GM18520 (cell line): ENCODE results near the gene GABBR2.

Experiments used
- ATAC-seq: cut with Tn5 transposase; IDR thresholded peaks from one replicate; pipeline ENCODE4 v1.9.1; 2021; ENCODE audit not compliant: unreplicated experiment

The GABBR2 gene

GRCh38 chr9:98359569-98359968 lies 349.2 kb downstream of the GABBR2 start:
- ATAC-seq = no peak

DNA sequence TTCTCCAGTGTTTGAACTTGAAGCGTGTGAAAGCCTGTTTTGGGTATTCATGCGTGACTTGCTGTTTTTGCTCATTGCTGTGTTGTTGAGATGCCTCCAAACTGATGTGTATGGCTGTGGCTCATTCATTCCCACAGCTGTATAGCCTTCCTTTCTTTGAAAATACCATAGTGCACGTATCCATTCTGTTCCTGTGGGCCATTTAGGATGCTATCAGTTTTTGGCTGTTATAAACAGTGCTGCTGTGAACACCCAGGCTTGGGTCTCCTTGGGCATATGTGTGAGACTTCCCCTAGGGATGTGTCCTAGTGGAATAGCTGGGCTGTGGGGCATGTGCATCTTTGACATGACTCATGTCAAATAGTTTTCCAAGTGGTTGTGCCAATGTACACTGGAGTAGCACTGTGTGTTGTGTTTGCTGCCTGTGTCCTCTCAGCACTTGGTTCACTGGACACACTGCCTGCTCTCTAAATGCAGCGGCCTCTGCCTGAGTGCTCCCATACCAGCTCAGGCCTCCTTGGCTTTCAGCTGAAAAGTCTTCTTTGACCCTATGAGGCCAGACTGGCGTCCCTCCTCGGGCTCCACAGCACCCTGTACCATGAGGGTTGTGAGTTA lies 350.7 kb downstream of the GABBR2 start:
- no peak for ATAC-seq

GRCh38 chr9:98356953-98357690 lies 351.6 kb downstream of the GABBR2 start:
- no peak for ATAC-seq

GRCh38 chr9:98356326-98356725 lies 352.4 kb downstream of the GABBR2 start:
- ATAC-seq = no peak

- ATAC-seq = no peak
Measured at GRCh38 chr9:98351370-98351769, 357.4 kb downstream of the GABBR2 start.

DNA sequence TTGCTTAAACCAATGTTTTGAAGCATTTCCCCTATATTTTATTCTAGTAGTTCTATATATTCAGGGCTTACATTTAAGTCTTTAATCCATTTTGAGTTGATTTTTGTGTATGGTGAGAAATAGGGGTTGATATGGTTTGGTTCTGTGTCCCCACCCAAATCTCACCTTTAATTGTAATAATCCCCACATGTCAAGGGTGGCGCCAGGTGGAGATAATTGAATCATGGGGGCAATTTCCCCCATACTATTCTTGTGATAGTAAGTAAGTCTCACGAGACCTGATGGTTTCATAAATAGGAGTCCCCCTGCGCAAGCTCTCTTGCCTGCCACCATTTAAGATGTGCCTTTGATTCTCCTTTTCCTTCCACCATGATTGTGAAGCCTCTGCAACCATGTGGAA lies 361.1 kb downstream of the GABBR2 start:
- ATAC-seq = no peak

GRCh38 chr9:98345011-98345410 lies 363.7 kb downstream of the GABBR2 start:
- no peak for ATAC-seq

DNA sequence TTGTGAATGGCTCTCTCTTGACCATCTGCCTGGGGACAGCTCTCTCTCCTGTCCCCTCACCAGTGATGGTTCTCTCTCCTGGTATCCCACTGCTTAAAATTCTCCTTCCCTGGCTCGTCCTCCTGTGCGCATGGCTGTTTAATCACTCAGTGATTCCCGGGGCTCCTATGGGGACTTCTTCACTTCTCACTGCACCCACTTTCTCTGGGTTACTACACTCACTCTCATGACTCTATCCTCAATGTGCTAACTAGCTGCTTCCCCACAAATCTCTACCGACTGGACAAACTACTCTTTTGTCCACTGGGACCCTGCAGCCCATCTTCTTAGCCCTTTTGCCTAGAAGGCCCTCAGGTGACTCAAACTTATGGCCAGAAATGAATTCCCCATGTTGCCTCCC lies 364.2 kb downstream of the GABBR2 start:
- ATAC-seq = no peak

DNA sequence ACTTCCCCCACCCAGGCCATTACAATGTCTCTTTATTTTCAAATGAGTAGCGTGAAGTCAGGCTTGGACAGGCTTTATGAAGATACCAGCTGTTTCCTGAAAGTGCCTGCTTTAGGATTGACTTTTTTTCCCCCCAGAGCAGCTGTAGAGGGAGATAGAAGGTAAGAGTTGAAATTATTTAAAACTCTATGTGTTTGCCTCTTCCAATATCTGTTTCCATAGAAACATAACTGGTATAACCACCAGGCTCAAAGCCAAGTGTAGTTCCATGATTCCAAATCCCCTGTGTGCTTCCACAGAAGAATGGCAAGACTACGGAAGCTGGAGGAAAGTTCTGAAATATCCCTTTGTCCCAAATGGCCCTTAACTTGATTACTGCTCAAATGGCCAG lies 365.9 kb downstream of the GABBR2 start:
- ATAC-seq = no peak

DNA sequence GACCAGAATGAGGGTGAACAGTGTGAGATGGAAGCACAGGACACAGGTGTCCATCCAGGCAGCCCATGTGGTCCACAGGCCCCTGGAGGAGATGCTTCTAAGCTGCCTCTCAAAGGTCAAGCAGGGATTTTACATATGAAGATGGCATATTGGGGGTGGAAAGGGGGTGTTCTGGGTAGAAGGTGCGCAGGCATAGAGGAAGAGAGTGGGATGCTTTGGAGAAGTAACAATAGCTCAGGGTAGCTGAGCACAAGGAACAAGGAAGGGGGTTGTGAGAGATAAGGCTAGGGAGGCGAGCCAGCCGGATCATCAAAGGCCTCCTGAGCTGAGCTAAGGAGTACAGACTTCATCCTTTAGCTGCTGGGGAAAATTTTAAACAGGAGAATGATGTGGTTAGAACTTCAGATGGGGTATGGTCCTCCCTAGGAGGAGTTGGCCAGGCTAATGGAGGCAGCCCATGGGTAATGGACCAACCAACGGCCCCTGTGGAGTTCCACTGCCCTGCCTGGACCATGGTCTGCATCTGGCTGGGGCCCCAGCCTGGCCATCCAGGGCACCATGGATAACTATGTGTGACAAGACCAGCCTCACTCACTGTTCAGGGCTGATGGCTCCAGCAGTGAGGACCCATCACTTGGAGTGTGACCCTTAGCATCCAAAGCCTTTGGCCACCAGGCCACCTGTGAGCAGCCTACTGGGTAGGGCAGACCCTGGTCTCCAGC lies 366.5 kb downstream of the GABBR2 start:
- no peak for ATAC-seq

DNA sequence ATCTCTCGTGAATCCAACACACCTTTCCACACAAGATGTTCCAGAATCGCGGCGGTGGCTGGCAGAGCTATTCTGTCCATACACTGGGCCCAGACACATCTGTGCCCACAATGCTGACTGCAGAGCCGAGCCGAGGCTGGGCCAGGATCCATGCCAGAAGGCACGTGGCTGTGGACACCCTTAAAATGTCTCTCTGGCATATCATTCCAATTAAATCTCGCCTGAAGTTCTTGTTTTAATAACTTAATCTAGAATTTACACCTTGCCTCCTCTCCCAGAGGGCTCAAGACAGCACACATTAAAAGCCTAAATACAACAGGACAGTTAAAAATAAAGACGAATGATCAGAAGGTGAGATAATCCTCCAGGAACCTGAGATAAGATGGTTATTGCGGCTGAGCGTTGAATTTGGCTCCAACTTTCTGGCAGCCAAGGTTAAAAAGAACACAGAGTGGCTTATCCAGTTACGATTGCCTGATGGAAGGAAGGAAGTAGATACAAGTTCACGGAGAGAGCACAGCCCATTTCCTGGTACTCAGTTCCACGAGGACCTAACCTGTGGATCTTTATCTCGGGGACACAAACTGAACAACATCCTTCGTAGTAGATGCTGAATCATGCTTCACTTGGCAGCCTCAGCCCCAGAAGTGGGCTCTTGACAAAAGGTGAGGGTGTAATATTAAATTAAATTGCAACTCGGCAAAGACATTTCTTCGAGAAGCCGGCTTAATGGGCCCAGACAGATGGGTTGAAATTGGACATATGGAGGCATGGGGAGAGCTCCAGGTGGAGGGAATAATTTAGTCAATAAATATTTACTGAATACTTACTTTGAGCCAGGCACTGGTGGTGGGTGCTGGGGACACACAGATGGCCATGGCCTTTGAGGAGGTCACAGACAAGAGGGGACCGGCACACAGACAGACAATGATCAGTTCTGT lies 367.3 kb downstream of the GABBR2 start:
- no peak for ATAC-seq

DNA sequence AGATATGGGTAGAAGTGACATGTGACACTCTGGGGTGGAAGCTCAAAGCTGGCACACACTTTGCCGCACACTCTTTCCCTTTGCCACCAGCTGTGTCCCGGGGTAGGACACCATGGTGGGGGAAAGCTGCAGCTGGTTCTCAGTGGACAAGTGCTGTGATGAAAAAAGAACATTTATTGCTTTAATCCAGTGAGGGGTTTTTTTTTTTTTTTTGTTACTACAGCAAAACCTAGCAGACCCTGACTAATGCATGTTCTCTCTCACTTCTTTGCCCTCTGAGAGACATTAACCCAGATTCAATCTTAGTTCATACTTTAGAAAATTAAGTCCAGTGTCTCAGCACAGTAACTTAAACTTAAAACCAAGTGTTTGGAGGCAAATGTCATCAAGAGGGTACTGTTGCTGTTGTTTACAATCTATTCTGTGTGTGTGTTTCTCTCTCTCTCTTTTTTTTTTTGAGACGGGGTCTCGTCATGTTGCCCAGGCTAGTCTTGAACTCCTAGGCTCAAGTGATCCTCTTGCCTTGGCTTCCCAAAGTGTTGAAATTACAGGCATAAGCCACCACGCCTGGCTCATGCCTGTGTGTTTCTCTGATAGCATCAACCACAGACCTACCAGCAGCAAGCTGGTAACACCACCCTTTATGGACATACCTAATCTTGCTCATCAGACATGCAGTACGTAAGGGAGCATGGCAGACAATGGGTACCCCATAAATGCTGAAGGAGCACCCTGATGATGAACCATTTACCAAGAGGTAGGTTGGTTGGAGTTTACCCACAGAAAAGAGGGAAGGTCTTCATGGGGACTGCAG lies 368.5 kb downstream of the GABBR2 start:
- no peak for ATAC-seq

- ATAC-seq = no peak
Measured at GRCh38 chr9:98335661-98336060, 373.1 kb downstream of the GABBR2 start.

- no peak for ATAC-seq
Measured at GRCh38 chr9:98334796-98335195, 373.9 kb downstream of the GABBR2 start.

DNA sequence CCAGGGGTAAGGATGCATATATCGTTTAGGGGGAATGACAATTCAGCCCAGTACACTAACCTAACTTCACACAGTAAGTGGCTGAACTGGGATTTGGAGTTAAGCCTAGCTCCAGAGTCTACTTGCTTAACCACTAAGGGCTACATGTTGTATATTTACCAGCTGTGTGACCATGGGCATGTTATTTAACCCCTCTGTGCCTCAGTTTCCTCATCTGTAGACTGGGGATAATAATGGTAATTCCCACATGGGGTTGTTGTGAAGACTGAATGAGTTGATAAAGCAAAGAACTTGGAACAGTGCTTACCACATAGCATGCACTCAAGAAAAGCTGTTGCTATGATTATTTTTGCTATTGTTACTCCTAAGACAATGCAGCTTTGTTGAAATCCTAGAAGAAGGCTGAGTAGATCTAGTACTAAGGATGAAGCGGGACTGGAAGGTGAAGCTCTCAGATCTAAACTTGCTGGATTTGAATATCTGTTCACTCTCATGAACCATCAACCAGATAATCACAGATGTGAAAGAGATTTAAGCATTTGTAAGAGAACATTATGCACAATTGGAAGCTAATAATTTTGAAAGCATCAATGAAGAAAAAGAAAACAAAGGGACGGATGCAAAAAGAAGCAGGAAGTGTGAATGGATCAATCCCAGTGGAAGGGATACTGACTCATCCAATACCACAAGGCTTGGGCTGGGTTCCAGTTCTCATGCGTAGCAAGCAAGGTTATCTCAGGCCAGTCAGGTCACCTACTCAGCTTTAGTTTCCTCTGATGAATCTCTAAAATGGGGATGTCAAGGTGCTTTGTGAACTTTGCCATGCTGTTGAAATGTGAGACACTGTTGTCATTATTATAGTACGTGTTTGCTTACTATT lies 374.8 kb downstream of the GABBR2 start:
- no peak for ATAC-seq

GRCh38 chr9:98332405-98332831 lies 376.3 kb downstream of the GABBR2 start:
- ATAC-seq = no peak

GRCh38 chr9:98331536-98332259 lies 377.0 kb downstream of the GABBR2 start:
- ATAC-seq = no peak

DNA sequence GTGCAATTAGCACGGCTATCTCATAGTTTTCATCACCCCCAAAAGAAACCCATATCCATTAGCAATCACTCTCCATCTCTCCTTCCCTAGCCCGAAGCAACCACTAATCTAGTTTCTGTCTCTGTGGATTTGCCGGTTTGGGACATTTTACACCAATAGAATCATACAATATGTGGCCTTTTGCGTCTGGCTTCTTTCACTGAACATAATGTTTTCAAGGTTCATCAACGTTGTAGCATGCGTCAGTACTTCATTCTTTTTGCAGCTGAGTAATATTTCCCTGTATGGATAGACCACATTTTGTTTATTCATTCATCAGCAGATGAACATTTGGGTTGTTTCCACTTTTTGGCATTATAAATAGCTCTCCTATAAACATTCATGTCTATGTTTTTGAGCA lies 377.9 kb downstream of the GABBR2 start:
- ATAC-seq = no peak

DNA sequence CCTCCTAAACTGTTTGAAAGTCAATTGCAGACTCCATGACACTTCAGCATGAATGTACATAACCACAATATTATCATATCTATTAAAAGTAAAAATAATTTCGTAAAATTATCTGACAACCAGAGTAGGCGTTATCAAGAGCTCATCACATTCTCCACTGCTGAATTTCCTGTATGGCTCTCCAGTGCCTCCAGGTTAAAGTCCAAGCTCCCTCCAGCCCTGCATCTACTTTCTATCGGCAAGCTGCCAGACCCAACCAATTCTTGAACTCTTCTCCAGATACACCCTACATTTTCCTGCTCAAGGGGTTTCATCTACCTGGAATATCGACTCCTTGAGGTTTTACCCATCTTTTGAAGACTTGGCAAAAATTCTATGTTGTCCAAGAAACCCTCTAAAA lies 378.8 kb downstream of the GABBR2 start:
- no peak for ATAC-seq
